HG02840 (cell line): ENCODE results near the gene CGB7.

Experiments used
- ATAC-seq: cut with Tn5 transposase; IDR thresholded peaks from one replicate; pipeline ENCODE4 v1.9.1; 2021; ENCODE audit warnings: mild to moderate bottlenecking, moderate library complexity, moderate number of reproducible peaks; ENCODE audit not compliant: unreplicated experiment, low FRiP score

The CGB7 gene

GRCh38 chr19:49017666-49018351 is 39.7 kb downstream of the CGB7 start:
- ATAC-seq: peak; percentile 51

GRCh38 chr19:49017041-49017665 is 40.4 kb downstream of the CGB7 start, which contains the start of gene LHB:
TSS of gene LHB (minus strand) at chr19:49017091. CDS start at chr19:49017081, 10 bp downstream.
- no peak for ATAC-seq

- ATAC-seq: no peak
Observed at GRCh38 chr19:49016067-49016839, 41.3 kb downstream of the CGB7 start.

GRCh38 chr19:49014870-49015255 is 42.7 kb downstream of the CGB7 start:
- no peak for ATAC-seq

GRCh38 chr19:49014123-49014869 is 43.3 kb downstream of the CGB7 start:
- no peak for ATAC-seq

GRCh38 chr19:49011194-49011593 is 46.4 kb downstream of the CGB7 start:
- ATAC-seq: no peak

- ATAC-seq: no peak
Observed at GRCh38 chr19:49010453-49010852, 47.1 kb downstream of the CGB7 start.

GRCh38 chr19:49009828-49010227 is 47.7 kb downstream of the CGB7 start:
- ATAC-seq: no peak

- ATAC-seq: no peak
Observed at GRCh38 chr19:49006905-49007304, 50.6 kb downstream of the CGB7 start.

- ATAC-seq: no peak
Observed at GRCh38 chr19:49004964-49005614, 52.5 kb downstream of the CGB7 start.
